Measurements from ENCODE around the gene GRHPR.

DNA sequence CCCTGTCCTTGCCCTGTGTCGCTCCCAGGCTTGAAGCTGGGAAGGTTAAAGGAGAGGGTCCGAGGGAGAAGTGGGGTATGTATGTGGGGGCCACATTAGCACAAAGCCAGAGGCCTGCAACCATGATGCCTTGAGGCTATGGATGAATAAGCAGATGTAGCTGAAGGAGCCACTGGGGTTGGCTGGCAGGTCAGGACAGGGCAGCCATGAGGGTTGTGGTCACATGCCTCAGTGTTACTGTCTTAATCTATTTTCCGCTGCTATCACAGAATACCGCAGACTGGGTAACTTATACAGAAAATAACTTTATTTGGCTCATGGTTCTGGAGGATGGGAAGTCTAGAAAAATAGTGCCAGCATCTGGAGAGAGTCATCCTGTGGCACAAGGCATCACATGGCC is 9.2 kb upstream of the GRHPR start:
- TF ChIP-seq GATA2 (IDR thresholded peaks at IDR 0.05; ENCODE audit: low read depth, low read length) = no peak
- no peak for TF ChIP-seq GATA3 (IDR thresholded peaks at IDR 0.05; ENCODE audit: low read depth, low read length)
